Peyer's patch (tissue), 4 donors: ENCODE data around the gene MMD. TPM values are rescaled to one million over a fixed set of nuclear protein-coding genes. Genes with fewer than 3 reads are reported as not detected.

Source experiments
- DNase-seq, 3 donors: peaks; one replicate each; pipeline ENCODE4 v3.0.0-alpha.2; 2017 to 2019
- H3K27ac ChIP-seq, 4 donors: fragments of 200-600 bp; sonication (generic); one replicate each; pipeline ENCODE4 v1.5.1; 2016 to 2019
- H3K27me3 ChIP-seq, 2 donors: fragments of 200-600 bp; sonication (generic); one replicate each; pipeline ENCODE4 v1.5.1; 2019
- H3K36me3 ChIP-seq, 3 donors: fragments of 200-600 bp; sonication (generic); one replicate each; pipeline ENCODE4 v1.5.1; 2016 to 2019
- H3K4me1 ChIP-seq, 4 donors: fragments of 200-600 bp; sonication (generic); one replicate each; pipeline ENCODE4 v1.5.1; 2016 to 2019
- H3K4me3 ChIP-seq, 4 donors: fragments of 200-600 bp; sonication (generic); 1 replicate in 3 of 4; 2 replicates in 1 of 4; pipeline ENCODE4 v1.5.1; 2016 to 2019; ENCODE audit warnings: mild to moderate bottlenecking in 1 of 4
- H3K9me3 ChIP-seq, 4 donors: fragments of 200-600 bp; sonication (generic); one replicate each; pipeline ENCODE4 v1.5.1; 2016 to 2019; ENCODE audit warnings: mild to moderate bottlenecking in 1 of 4
- POLR2A ChIP-seq, 2 donors: fragments of 450-650 bp; IDR thresholded peaks; one replicate each; pipeline ENCODE4 v1.5.1; 2017; ENCODE audit warnings: antibody characterized with exemption in 2 of 2, mild to moderate bottlenecking in 2 of 2, moderate library complexity in 2 of 2
- total RNA-seq, 4 donors: library from RNA; depleted of rRNA; stranded (reverse); fragments of >200 nt; gene quantifications; one replicate each; pipeline ENCODE4 v1.1.0, GENCODE V29; 2016
- TF ChIP-seq, protein P1 (sequence below), 6 experiments: fragments of 450-650 bp in 4 of 6; fragments of 200-600 bp in 2 of 6; sonication (generic) in 1 of 6; IDR thresholded peaks; one replicate each; pipeline ENCODE4 v1.5.1; 2017 to 2019; ENCODE audit warnings: antibody characterized with exemption in 6 of 6, mild to moderate bottlenecking in 3 of 6, moderate library complexity in 1 of 6

MMD gene
- total RNA-seq, 4 donors from 2014 or later = 4.5 to 29.7 (median 14.3) TPM

GRCh38 chr17:55388842-55389241, 32.8 kb downstream of the MMD start:
- Histone ChIP-seq H3K4me3 (no peak overlapping the region), H3K27ac (no peak overlapping the region), H3K4me1 (no peaks in the 10 kb centered on the region), H3K36me3 (no peaks in the 10 kb centered on the region), H3K27me3 (no peaks in the 10 kb centered on the region), H3K9me3 (no peaks in the 10 kb centered on the region)
- no peak for DNase-seq
- no peak for TF ChIP-seq POLR2A (IDR thresholded peaks at IDR 0.05)
- TF ChIP-seq, protein P1, sequence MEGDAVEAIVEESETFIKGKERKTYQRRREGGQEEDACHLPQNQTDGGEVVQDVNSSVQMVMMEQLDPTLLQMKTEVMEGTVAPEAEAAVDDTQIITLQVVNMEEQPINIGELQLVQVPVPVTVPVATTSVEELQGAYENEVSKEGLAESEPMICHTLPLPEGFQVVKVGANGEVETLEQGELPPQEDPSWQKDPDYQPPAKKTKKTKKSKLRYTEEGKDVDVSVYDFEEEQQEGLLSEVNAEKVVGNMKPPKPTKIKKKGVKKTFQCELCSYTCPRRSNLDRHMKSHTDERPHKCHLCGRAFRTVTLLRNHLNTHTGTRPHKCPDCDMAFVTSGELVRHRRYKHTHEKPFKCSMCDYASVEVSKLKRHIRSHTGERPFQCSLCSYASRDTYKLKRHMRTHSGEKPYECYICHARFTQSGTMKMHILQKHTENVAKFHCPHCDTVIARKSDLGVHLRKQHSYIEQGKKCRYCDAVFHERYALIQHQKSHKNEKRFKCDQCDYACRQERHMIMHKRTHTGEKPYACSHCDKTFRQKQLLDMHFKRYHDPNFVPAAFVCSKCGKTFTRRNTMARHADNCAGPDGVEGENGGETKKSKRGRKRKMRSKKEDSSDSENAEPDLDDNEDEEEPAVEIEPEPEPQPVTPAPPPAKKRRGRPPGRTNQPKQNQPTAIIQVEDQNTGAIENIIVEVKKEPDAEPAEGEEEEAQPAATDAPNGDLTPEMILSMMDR (IDR thresholded peaks at IDR 0.05) = no peak

- Histone ChIP-seq H3K27me3 (no peaks in the 10 kb centered on the region), H3K4me3 (no peak overlapping the region), H3K27ac (no peak overlapping the region), H3K36me3 (no peaks in the 10 kb centered on the region), H3K4me1 (no peaks in the 10 kb centered on the region), H3K9me3 (no peaks in the 10 kb centered on the region)
- no peak for DNase-seq
- no peak for TF ChIP-seq POLR2A (IDR thresholded peaks at IDR 0.05)
- TF ChIP-seq, protein P1 (IDR thresholded peaks at IDR 0.05) = no peak
These were observed 34.8 kb downstream of the MMD start for GRCh38 chr17:55386796-55387332.

DNA sequence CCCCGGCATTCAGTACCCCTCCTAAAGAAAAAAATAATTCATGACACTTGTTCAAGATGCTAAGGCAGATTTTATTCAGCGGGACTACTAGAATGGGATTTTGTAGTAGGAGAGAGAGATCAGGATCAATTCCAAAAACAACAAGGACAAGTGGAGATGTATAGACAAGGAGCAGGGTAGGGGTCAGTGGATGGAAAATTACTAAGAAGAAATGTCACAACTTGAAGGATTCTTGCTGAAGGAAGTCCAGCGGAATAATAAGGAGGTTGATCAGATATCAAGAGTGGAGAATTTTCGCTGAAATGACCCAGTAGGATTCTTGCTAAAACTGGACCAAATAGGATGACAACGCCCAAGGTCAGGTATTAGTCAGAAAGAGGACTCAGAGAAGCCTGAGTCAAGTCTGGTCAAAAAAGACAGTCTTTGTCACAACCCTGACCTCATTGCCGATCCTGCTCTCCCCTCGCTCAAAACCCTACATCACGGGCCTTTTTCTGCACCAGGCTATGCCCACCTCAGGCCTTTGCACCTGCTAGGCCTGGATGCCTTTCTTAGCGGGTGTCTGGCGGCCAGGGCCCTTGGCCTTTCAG, 36.9 kb downstream of the MMD start:
- no peak for DNase-seq
- H3K36me3 ChIP-seq = no peaks in the 10 kb centered on the region
- TF ChIP-seq, protein P1 (IDR thresholded peaks at IDR 0.05) = no peak
- TF ChIP-seq POLR2A (IDR thresholded peaks at IDR 0.05) = no peak
- H3K27me3 ChIP-seq = no peaks in the 10 kb centered on the region
- no peak overlapping the region for H3K27ac ChIP-seq
- H3K4me3 ChIP-seq = no peak overlapping the region
- H3K4me1 ChIP-seq = no peaks in the 10 kb centered on the region
- H3K9me3 ChIP-seq = no peaks in the 10 kb centered on the region

- Histone ChIP-seq H3K27ac (no peak overlapping the region), H3K27me3 (no peaks in the 10 kb centered on the region), H3K9me3 (no peaks in the 10 kb centered on the region), H3K4me1 (no peaks in the 10 kb centered on the region), H3K4me3 (no peak overlapping the region), H3K36me3 (no peaks in the 10 kb centered on the region)
- TF ChIP-seq POLR2A (IDR thresholded peaks at IDR 0.05) = no peak
- TF ChIP-seq, protein P1 (IDR thresholded peaks at IDR 0.05) = no peak
- no peak for DNase-seq
These were observed 37.6 kb downstream of the MMD start for GRCh38 chr17:55383771-55384642.

GRCh38 chr17:55381017-55381770, 40.4 kb downstream of the MMD start:
- Histone ChIP-seq H3K27ac (no peak overlapping the region), H3K9me3 (no peaks in the 10 kb centered on the region), H3K36me3 (no peaks in the 10 kb centered on the region), H3K4me3 (no peak overlapping the region), H3K4me1 (no peaks in the 10 kb centered on the region), H3K27me3 (no peaks in the 10 kb centered on the region)
- no peak for DNase-seq
- no peak for TF ChIP-seq POLR2A (IDR thresholded peaks at IDR 0.05)
- TF ChIP-seq, protein P1 (IDR thresholded peaks at IDR 0.05) = no peak
